Measurements from ENCODE around the gene PDE8A.

Gene PDE8A

GRCh38 chr15:85091990-85092389 lies 110.3 kb downstream of the PDE8A start:
- no peaks in the 10 kb centered on the region for H3K27me3 ChIP-seq (ENCODE audit: control insufficient read depth, insufficient read depth, low read length)
- no peak overlapping the region for H3K9ac ChIP-seq (ENCODE audit: low read length)
- H3K36me3 ChIP-seq (ENCODE audit: control insufficient read depth, insufficient read depth, low read length): no peaks in the 10 kb centered on the region
- H3K4me1 ChIP-seq (ENCODE audit: control insufficient read depth, insufficient read depth, low read length): no peaks in the 10 kb centered on the region
- no peaks in the 10 kb centered on the region for H3K9me3 ChIP-seq (ENCODE audit: control insufficient read depth, low read length)
- no peak overlapping the region for H3K4me3 ChIP-seq (ENCODE audit: low read length)

GRCh38 chr15:85094685-85095084 lies 113.0 kb downstream of the PDE8A start:
- Histone ChIP-seq H3K9me3 (ENCODE audit: control insufficient read depth, low read length) (no peaks in the 10 kb centered on the region), H3K36me3 (ENCODE audit: control insufficient read depth, insufficient read depth, low read length) (no peaks in the 10 kb centered on the region), H3K4me3 (ENCODE audit: low read length) (no peak overlapping the region), H3K4me1 (ENCODE audit: control insufficient read depth, insufficient read depth, low read length) (peaks cover 3% of the 10 kb centered on the region), H3K27me3 (ENCODE audit: control insufficient read depth, insufficient read depth, low read length) (no peaks in the 10 kb centered on the region), H3K9ac (ENCODE audit: low read length) (no peak overlapping the region)

- Histone ChIP-seq H3K36me3 (ENCODE audit: control insufficient read depth, insufficient read depth, low read length) (no peaks in the 10 kb centered on the region), H3K9ac (ENCODE audit: low read length) (no peak overlapping the region), H3K4me1 (ENCODE audit: control insufficient read depth, insufficient read depth, low read length) (peaks cover 3% of the 10 kb centered on the region), H3K9me3 (ENCODE audit: control insufficient read depth, low read length) (no peaks in the 10 kb centered on the region), H3K4me3 (ENCODE audit: low read length) (no peak overlapping the region), H3K27me3 (ENCODE audit: control insufficient read depth, insufficient read depth, low read length) (no peaks in the 10 kb centered on the region)
These were observed 113.9 kb downstream of the PDE8A start for GRCh38 chr15:85095566-85095965.

- Histone ChIP-seq H3K27me3 (ENCODE audit: control insufficient read depth, insufficient read depth, low read length) (no peaks in the 10 kb centered on the region), H3K9ac (ENCODE audit: low read length) (no peak overlapping the region), H3K4me3 (ENCODE audit: low read length) (no peak overlapping the region), H3K9me3 (ENCODE audit: control insufficient read depth, low read length) (no peaks in the 10 kb centered on the region), H3K4me1 (ENCODE audit: control insufficient read depth, insufficient read depth, low read length) (peaks cover 3% of the 10 kb centered on the region), H3K36me3 (ENCODE audit: control insufficient read depth, insufficient read depth, low read length) (no peaks in the 10 kb centered on the region)
These were observed 115.6 kb downstream of the PDE8A start for GRCh38 chr15:85097250-85097649.

- Histone ChIP-seq H3K4me1 (ENCODE audit: control insufficient read depth, insufficient read depth, low read length) (peaks cover 3% of the 10 kb centered on the region), H3K9ac (ENCODE audit: low read length) (no peak overlapping the region), H3K27me3 (ENCODE audit: control insufficient read depth, insufficient read depth, low read length) (no peaks in the 10 kb centered on the region), H3K36me3 (ENCODE audit: control insufficient read depth, insufficient read depth, low read length) (no peaks in the 10 kb centered on the region), H3K4me3 (ENCODE audit: low read length) (no peak overlapping the region), H3K9me3 (ENCODE audit: control insufficient read depth, low read length) (no peaks in the 10 kb centered on the region)
These were observed 116.1 kb downstream of the PDE8A start for GRCh38 chr15:85097725-85098124.

GRCh38 chr15:85099195-85099803 lies 117.6 kb downstream of the PDE8A start:
- Histone ChIP-seq H3K4me1 (ENCODE audit: control insufficient read depth, insufficient read depth, low read length) (peaks cover 3% of the 10 kb centered on the region), H3K27me3 (ENCODE audit: control insufficient read depth, insufficient read depth, low read length) (no peaks in the 10 kb centered on the region), H3K4me3 (ENCODE audit: low read length) (no peak overlapping the region), H3K36me3 (ENCODE audit: control insufficient read depth, insufficient read depth, low read length) (no peaks in the 10 kb centered on the region), H3K9me3 (ENCODE audit: control insufficient read depth, low read length) (no peaks in the 10 kb centered on the region), H3K9ac (ENCODE audit: low read length) (no peak overlapping the region)

GRCh38 chr15:85100186-85100937 lies 118.7 kb downstream of the PDE8A start:
- Histone ChIP-seq H3K4me3 (ENCODE audit: low read length) (no peak overlapping the region), H3K9me3 (ENCODE audit: control insufficient read depth, low read length) (no peaks in the 10 kb centered on the region), H3K4me1 (ENCODE audit: control insufficient read depth, insufficient read depth, low read length) (peaks cover 3% of the 10 kb centered on the region), H3K9ac (ENCODE audit: low read length) (no peak overlapping the region), H3K36me3 (ENCODE audit: control insufficient read depth, insufficient read depth, low read length) (no peaks in the 10 kb centered on the region), H3K27me3 (ENCODE audit: control insufficient read depth, insufficient read depth, low read length) (no peaks in the 10 kb centered on the region)

- H3K9ac ChIP-seq (ENCODE audit: low read length): no peak overlapping the region
- no peaks in the 10 kb centered on the region for H3K4me1 ChIP-seq (ENCODE audit: control insufficient read depth, insufficient read depth, low read length)
- H3K4me3 ChIP-seq (ENCODE audit: low read length): no peak overlapping the region
- H3K9me3 ChIP-seq (ENCODE audit: control insufficient read depth, low read length): no peaks in the 10 kb centered on the region
- H3K36me3 ChIP-seq (ENCODE audit: control insufficient read depth, insufficient read depth, low read length): no peaks in the 10 kb centered on the region
- no peaks in the 10 kb centered on the region for H3K27me3 ChIP-seq (ENCODE audit: control insufficient read depth, insufficient read depth, low read length)
These were observed 122.9 kb downstream of the PDE8A start for GRCh38 chr15:85104584-85104983.

- no peaks in the 10 kb centered on the region for H3K4me1 ChIP-seq (ENCODE audit: control insufficient read depth, insufficient read depth, low read length)
These were observed 126.5 kb downstream of the PDE8A start for GRCh38 chr15:85108136-85108535.

GRCh38 chr15:85109333-85109732 lies 127.7 kb downstream of the PDE8A start:
- Histone ChIP-seq H3K9me3 (ENCODE audit: control insufficient read depth, low read length) (no peaks in the 10 kb centered on the region), H3K9ac (ENCODE audit: low read length) (no peak overlapping the region), H3K27me3 (ENCODE audit: control insufficient read depth, insufficient read depth, low read length) (no peaks in the 10 kb centered on the region), H3K36me3 (ENCODE audit: control insufficient read depth, insufficient read depth, low read length) (no peaks in the 10 kb centered on the region), H3K4me3 (ENCODE audit: low read length) (no peak overlapping the region), H3K4me1 (ENCODE audit: control insufficient read depth, insufficient read depth, low read length) (no peaks in the 10 kb centered on the region)

More at GRCh38 chr15:85108136-85108535, 126.5 kb downstream of the PDE8A start:
- Histone ChIP-seq H3K4me3 (ENCODE audit: low read length) (no peak overlapping the region), H3K9ac (ENCODE audit: low read length) (no peak overlapping the region), H3K36me3 (ENCODE audit: control insufficient read depth, insufficient read depth, low read length) (no peaks in the 10 kb centered on the region), H3K27me3 (ENCODE audit: control insufficient read depth, insufficient read depth, low read length) (no peaks in the 10 kb centered on the region), H3K9me3 (ENCODE audit: control insufficient read depth, low read length) (no peaks in the 10 kb centered on the region)

GRCh38 chr15:85112997-85113396 lies 131.3 kb downstream of the PDE8A start:
- Histone ChIP-seq H3K4me3 (ENCODE audit: low read length) (no peak overlapping the region), H3K9ac (ENCODE audit: low read length) (no peak overlapping the region), H3K4me1 (ENCODE audit: control insufficient read depth, insufficient read depth, low read length) (no peaks in the 10 kb centered on the region), H3K36me3 (ENCODE audit: control insufficient read depth, insufficient read depth, low read length) (no peaks in the 10 kb centered on the region), H3K27me3 (ENCODE audit: control insufficient read depth, insufficient read depth, low read length) (no peaks in the 10 kb centered on the region), H3K9me3 (ENCODE audit: control insufficient read depth, low read length) (no peaks in the 10 kb centered on the region)

- H3K27me3 ChIP-seq (ENCODE audit: control insufficient read depth, insufficient read depth, low read length): no peaks in the 10 kb centered on the region
- no peaks in the 10 kb centered on the region for H3K36me3 ChIP-seq (ENCODE audit: control insufficient read depth, insufficient read depth, low read length)
- no peaks in the 10 kb centered on the region for H3K9me3 ChIP-seq (ENCODE audit: control insufficient read depth, low read length)
- no peaks in the 10 kb centered on the region for H3K4me1 ChIP-seq (ENCODE audit: control insufficient read depth, insufficient read depth, low read length)
- no peak overlapping the region for H3K9ac ChIP-seq (ENCODE audit: low read length)
- H3K4me3 ChIP-seq (ENCODE audit: low read length): no peak overlapping the region
These were observed 133.2 kb downstream of the PDE8A start for GRCh38 chr15:85114886-85115285.
